KOPT-K1 (cell line): Measurements from ENCODE around the gene ADAR.

ENCODE experiments used
- H3K27ac ChIP-seq: fragments of 200-600 bp; sonication (generic); 2 replicates; pipeline ENCODE4 v1.5.1; 2016; ENCODE audit warnings: antibody characterized with exemption, mild to moderate bottlenecking, low read depth, low read length; ENCODE audit not compliant: poor library complexity, severe bottlenecking
- H3K36me3 ChIP-seq: fragments of 200-600 bp; sonication (generic); 2 replicates; pipeline ENCODE4 v1.5.1; 2017; ENCODE audit warnings: antibody characterized with exemption, mild to moderate bottlenecking, low read length, moderate library complexity; ENCODE audit not compliant: insufficient read depth
- H3K9me3 ChIP-seq: fragments of 200-600 bp; sonication (generic); 2 replicates; pipeline ENCODE4 v1.5.1; 2017; ENCODE audit warnings: antibody characterized with exemption, low read length, mild to moderate bottlenecking; ENCODE audit not compliant: insufficient read depth, poor library complexity, severe bottlenecking

The ADAR gene

GRCh38 chr1:154548028-154548427 is 60.0 kb downstream of the ADAR start:
- no peaks in the 10 kb centered on the region for H3K9me3 ChIP-seq
- H3K27ac ChIP-seq, result no peak overlapping the region
- H3K36me3 ChIP-seq, result peaks cover 51% of the 10 kb centered on the region

GRCh38 chr1:154547105-154547732 is 60.8 kb downstream of the ADAR start:
- H3K9me3 ChIP-seq, result no peaks in the 10 kb centered on the region
- H3K27ac ChIP-seq, result no peak overlapping the region
- peaks cover 43% of the 10 kb centered on the region for H3K36me3 ChIP-seq

- Histone ChIP-seq H3K36me3 (peaks cover 35% of the 10 kb centered on the region), H3K27ac (no peak overlapping the region)
Observed at GRCh38 chr1:154546264-154547063, 61.5 kb downstream of the ADAR start.

GRCh38 chr1:154541231-154541630 is 66.8 kb downstream of the ADAR start:
- Histone ChIP-seq H3K36me3 (no peaks in the 10 kb centered on the region), H3K27ac (no peak overlapping the region), H3K9me3 (no peaks in the 10 kb centered on the region)

More at GRCh38 chr1:154546264-154547063, 61.5 kb downstream of the ADAR start:
- no peaks in the 10 kb centered on the region for H3K9me3 ChIP-seq

- Histone ChIP-seq H3K27ac (no peak overlapping the region), H3K9me3 (no peaks in the 10 kb centered on the region), H3K36me3 (no peaks in the 10 kb centered on the region)
Observed at GRCh38 chr1:154539486-154540483, 68.2 kb downstream of the ADAR start.

GRCh38 chr1:154536570-154536969 is 71.4 kb downstream of the ADAR start:
- Histone ChIP-seq H3K27ac (no peak overlapping the region), H3K9me3 (no peaks in the 10 kb centered on the region), H3K36me3 (no peaks in the 10 kb centered on the region)

- no peaks in the 10 kb centered on the region for H3K36me3 ChIP-seq
- no peaks in the 10 kb centered on the region for H3K9me3 ChIP-seq
- H3K27ac ChIP-seq, result no peak overlapping the region
Observed at GRCh38 chr1:154533952-154534844, 73.8 kb downstream of the ADAR start.
